Measurements from ENCODE around the gene MYO1D.

GRCh38 chr17:32727681-32728080, 149.2 kb downstream of the MYO1D start:
- no peak for TF ChIP-seq CTCF (IDR thresholded peaks at IDR 0.05)
- no peak for TF ChIP-seq EP300 (IDR thresholded peaks at IDR 0.05)
- TF ChIP-seq POLR2AphosphoS5 (IDR thresholded peaks at IDR 0.05), result no peak
